GM13977 (cell line): ENCODE data around the gene EFNA1.

Experiments
- DNase-seq: peaks from one replicate; pipeline ENCODE4 v3.0.0; 2012; ENCODE audit warnings: low spot score
- in situ Hi-C: fragments of 300-500 bp; cut with MboI; formaldehyde crosslinking; loops from one replicate; pipeline ENCODE4 v1.12.0; 2022; ENCODE audit warnings: low sequenced_read_pairs, low pct_unique_long_range_greater_than_20kb, mixed read lengths, inconsistent platforms; ENCODE audit not compliant: unreplicated experiment
- TF ChIP-seq, protein P1 (sequence below): IDR thresholded peaks from 2 replicates; pipeline ENCODE4 v1.5.1; 2012; ENCODE audit warnings: mild to moderate bottlenecking, control low read depth; ENCODE audit not compliant: insufficient read depth; ENCODE audit errors: extremely low read depth, missing control alignments

The EFNA1 gene

DNA sequence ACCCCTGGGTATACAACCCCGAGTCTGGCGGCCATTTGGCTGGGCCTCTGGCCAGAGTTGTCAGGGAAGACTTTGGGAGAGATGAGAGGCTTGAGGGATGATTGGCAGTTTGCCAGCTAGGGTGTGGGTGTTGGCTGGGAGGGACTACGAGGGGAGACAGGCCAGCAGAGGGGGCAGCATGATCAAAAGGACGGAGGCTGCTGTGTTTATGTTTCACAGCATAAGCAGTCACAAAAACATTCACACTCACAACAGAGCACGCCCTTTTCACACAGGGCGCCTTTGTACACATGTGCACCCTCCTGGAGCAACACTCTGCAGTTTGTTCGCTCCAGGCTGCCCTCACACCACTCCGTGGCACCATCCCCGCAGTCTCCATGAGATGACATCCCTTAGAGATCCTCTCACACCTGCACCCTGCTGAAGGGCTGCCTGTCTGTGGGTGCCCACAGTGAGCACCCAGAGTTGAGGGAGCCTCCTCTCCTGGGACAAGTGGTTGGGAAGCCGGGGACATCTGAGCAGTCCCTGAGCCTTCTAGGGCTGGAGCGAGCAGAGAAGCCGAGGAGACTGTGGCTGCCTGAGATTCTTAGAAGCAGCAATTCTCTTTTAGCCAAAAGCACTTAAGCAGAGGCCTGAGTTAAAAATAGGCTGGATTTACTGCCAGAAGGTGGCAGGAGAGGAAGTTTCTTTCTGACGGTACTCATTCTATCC lies 33.6 kb upstream of the EFNA1 start:
- DNase-seq, result no peak
- in situ Hi-C loops, result loop anchor here (5.0 kb wide), 1 partner anchor 73 kb away; no protein-coding TSS in a partner anchor
- TF ChIP-seq, protein P1, sequence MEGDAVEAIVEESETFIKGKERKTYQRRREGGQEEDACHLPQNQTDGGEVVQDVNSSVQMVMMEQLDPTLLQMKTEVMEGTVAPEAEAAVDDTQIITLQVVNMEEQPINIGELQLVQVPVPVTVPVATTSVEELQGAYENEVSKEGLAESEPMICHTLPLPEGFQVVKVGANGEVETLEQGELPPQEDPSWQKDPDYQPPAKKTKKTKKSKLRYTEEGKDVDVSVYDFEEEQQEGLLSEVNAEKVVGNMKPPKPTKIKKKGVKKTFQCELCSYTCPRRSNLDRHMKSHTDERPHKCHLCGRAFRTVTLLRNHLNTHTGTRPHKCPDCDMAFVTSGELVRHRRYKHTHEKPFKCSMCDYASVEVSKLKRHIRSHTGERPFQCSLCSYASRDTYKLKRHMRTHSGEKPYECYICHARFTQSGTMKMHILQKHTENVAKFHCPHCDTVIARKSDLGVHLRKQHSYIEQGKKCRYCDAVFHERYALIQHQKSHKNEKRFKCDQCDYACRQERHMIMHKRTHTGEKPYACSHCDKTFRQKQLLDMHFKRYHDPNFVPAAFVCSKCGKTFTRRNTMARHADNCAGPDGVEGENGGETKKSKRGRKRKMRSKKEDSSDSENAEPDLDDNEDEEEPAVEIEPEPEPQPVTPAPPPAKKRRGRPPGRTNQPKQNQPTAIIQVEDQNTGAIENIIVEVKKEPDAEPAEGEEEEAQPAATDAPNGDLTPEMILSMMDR, result peak; percentile 31

DNA sequence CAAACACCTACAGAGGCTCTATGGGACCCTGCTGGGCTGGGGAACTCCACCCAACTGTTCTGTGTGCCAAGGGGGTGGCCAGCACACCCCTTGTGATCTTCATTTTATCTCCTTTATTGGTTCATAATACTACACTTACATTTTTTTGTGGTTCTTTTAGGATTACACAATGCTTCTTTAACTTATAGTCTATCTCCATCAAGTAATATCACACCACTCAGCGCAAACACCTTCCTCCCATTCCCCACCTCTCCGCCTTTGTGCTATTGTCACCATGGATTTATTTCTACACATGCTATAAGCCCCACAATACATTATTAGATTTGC lies 33.1 kb upstream of the EFNA1 start:
- TF ChIP-seq, protein P1, result no peak
- DNase-seq, result no peak
- in situ Hi-C loops, result loop anchor here (5.0 kb wide), 1 partner anchor 73 kb away; no protein-coding TSS in a partner anchor

DNA sequence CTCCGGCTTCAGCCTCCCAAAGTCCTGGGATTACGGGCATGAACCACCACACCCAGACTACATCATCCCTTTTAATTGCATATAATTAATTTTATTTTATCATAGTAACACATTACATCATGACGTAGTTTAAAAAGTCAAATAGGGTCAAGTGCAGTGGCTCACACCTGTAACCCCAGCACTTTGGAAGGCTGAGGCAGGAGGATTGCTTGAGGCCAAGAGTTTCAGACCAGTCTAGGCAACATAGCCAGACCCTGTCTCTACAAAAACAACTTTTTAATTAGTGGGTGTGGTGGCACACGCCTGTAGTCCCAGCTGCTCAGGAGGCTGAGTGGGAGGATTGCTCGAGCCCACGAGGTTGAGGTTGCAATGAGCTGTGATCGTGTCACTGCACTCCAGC lies 28.3 kb upstream of the EFNA1 start:
- in situ Hi-C loops, result no loop called here
- TF ChIP-seq, protein P1, result no peak
- no peak for DNase-seq

DNA sequence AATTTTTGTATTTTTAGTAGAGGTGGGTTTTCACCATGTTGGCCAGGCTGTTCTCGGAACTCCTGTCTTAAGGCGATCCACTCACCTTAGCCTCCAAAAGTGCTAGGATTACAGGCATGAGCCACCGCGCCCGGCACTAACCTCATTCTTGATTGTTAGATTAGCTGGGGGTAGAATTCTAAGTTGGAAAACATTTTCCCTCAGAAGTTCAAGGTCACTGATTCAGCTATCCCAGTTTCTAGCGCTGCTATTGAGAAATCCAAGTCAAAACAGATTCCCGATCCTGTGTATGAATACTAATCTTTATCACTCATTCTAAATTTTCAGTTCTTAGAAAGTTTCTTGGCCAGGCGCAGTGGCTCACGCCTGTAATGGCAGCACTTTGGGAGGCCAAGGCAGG lies 24.4 kb upstream of the EFNA1 start:
- DNase-seq, result no peak
- TF ChIP-seq, protein P1, result no peak
- in situ Hi-C loops, result no loop called here

DNA sequence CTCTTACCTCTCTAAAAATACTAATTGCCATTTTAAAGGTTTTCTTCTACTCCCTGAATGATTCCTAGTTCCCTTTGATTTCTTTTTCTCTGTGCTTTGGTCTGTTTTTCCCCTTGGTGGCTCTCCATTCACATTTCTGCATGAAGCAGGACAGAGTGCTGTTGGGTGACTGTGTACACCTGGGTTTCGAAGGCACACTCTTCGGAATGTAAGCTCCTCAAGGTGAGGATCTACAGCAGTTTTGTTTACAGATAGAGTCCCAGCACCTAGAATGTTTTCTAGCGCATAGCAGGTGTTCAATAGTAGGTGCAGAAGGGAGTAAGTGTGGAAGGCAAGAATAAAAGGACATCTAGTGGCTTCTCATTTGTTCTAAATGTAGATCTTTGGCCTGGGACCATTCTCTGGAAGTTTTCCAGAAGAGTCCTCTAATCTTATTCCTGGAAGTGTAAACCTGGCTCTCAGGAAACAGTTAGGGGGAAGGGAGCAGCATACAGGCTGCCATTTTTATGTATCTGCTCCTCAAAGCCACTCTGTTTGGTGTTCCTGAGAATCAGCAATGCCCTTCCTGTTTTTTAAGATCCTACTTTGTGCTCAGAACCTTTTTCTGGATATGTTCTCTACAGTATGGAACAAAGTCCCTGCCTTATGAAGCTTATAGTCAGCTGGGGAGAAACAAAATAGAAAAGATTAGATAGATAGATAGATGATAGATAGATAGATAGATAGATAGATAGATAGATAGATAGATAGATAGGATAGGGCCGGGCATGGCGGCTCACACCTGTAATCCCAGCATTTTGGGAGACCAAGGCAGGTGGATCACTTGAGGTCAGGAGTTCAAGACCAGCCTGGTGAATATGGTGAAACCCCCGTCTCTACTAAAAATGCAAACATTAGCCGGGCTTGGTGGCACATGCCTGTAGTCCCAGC lies 22.8 kb upstream of the EFNA1 start:
- in situ Hi-C loops, result no loop called here
- TF ChIP-seq, protein P1, result no peak

DNA sequence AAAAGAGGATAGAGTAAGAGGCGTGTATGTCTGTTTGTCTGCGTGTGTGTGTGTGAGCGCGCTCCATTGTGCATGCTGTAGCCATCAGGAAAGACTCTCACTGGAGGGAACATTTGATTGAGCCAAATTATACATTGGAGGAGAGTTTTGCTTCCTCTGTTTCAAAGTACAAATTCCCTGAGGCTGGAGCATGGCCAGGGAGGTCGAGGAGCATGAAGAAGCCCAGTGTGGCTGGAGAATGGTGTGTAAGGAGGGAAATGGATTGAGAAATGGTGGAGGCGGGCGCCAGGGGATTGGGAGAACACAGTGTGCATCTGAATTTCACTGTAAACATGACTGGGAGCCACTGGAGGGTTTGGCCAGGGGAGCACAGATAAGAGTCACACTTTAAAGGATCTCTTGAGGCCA lies 22.1 kb upstream of the EFNA1 start:
- DNase-seq, result no peak
- in situ Hi-C loops, result no loop called here
- TF ChIP-seq, protein P1, result no peak

More for the DNA sequence above, 22.8 kb upstream of the EFNA1 start:
- no peak for DNase-seq
